ENCODE data around the gene TBXA2R.

Gene TBXA2R

DNA sequence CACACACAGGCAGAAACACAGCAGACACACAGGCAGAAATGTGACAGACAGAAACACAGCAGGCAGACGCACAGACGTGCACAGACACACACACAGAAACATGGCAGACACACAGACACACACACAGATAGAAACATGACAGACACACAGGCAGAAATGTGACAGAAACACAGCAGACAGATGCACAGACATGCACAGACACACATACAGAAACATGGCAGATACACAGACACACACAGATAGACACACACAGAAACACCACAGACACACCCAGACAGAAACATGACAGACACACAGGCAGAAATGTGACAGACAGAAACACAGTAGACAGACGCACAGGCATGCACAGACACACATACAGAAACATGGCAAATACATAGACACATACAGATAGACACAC is 1.3 kb downstream of the TBXA2R start:
- H3K4me3 ChIP-seq (ENCODE audit: low read depth, low read length): peak overlapping the region; percentile 63
- no peak for DNase-seq (ENCODE audit: low read depth, low spot score)
- in situ Hi-C loops (cut with HindIII; ENCODE audit: low sequenced_read_pairs): no loop called here
- TF ChIP-seq, protein P1, sequence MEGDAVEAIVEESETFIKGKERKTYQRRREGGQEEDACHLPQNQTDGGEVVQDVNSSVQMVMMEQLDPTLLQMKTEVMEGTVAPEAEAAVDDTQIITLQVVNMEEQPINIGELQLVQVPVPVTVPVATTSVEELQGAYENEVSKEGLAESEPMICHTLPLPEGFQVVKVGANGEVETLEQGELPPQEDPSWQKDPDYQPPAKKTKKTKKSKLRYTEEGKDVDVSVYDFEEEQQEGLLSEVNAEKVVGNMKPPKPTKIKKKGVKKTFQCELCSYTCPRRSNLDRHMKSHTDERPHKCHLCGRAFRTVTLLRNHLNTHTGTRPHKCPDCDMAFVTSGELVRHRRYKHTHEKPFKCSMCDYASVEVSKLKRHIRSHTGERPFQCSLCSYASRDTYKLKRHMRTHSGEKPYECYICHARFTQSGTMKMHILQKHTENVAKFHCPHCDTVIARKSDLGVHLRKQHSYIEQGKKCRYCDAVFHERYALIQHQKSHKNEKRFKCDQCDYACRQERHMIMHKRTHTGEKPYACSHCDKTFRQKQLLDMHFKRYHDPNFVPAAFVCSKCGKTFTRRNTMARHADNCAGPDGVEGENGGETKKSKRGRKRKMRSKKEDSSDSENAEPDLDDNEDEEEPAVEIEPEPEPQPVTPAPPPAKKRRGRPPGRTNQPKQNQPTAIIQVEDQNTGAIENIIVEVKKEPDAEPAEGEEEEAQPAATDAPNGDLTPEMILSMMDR (IDR thresholded peaks at IDR 0.05; ENCODE audit: low read depth, low read length): no peak

DNA sequence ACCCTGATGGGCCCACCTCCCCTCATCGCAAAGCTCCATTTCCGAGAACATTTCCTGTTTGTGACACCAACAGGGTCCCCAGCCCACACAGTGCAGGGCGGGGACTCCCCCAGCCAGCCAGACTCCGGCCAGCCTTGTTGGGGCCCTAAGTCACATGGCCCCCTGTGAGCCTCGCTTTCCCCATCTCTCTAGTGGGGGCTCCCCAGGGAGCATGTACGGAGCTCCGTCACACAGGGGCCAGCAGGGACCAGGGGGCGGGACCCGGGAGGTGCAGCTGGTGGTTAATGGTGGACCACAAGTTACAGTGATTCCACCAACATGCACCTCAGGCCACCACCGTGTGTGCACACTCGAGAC is 1.7 kb downstream of the TBXA2R start:
- no peak for DNase-seq (ENCODE audit: low read depth, low spot score)
- in situ Hi-C loops (cut with HindIII; ENCODE audit: low sequenced_read_pairs): no loop called here
- TF ChIP-seq, protein P1 (IDR thresholded peaks at IDR 0.05; ENCODE audit: low read depth, low read length): no peak
- H3K4me3 ChIP-seq (ENCODE audit: low read depth, low read length): peak overlapping the region; percentile 63

DNA sequence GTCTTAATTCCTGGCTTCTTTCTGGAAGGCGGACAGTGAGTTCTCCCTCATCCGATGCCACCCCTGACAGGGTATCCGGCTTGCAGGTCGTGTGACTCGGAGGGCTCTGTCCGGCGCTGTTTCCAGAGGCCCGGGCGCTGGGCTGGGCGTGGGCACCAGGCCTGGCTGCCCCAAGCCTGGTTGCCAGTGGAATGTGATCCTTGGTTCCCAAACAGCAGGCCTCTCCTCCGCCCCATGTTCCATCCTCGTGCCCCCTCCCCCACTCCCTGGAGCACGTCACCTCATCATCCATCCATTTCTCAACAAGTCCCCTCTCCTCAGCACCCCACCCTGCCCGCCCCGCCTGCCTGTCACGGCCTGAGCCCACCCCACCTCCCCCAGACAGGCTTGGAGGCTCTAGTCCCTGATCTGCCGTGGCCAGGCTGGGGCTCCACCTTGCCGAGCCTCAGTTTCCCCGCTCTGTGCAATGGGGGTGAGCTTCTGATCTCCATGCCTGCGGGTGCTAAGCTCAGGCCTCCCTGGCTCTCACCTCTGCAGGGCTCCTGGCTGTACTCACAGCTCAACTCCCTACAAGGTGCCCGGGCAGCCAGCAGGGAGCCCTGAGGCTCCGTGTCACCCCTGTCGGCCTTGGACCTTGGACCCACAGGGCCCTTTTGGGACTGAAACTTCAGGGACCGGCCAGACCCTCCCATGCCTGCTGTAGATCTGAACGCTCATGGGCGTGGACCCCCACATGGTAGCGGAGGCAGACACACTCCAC is 2.3 kb downstream of the TBXA2R start:
- DNase-seq (ENCODE audit: low read depth, low spot score): no peak
- in situ Hi-C loops (cut with HindIII; ENCODE audit: low sequenced_read_pairs): no loop called here
- H3K4me3 ChIP-seq (ENCODE audit: low read depth, low read length): no peak overlapping the region
- TF ChIP-seq, protein P1 (IDR thresholded peaks at IDR 0.05; ENCODE audit: low read depth, low read length): no peak

DNA sequence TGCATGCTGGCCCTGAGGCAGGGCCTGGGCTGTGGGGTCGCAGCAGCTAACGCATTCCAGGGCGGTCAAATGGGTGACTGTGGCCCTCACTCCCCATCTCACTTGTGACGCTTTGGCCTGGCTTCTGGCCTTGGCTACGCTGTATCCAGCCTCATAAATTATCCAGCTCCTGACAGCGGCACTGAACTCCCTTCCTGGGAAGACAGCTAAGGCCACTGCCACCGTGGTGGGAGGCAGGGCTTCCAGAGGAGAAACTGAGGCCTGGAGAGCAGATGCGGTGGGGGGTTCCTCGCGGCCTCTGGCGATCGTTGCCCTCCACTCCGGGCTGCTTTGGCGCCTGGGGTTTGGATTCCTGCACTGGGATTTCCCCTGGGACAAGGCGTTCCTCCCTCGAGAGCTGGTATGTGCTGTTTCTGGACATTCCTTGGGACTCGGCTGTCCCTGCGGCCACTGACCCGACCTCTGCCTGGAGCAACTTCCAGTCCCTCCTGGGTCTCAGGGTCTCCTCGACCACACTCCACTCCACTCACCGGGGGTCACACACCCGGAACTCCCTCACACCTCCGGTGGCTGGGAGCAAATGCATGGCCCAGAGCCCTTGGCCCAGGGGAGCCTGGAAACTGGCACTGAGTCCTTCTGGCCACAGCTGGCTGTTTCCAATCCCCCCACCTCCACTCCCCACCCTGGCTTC is 3.4 kb downstream of the TBXA2R start:
- no peak for DNase-seq (ENCODE audit: low read depth, low spot score)
- in situ Hi-C loops (cut with HindIII; ENCODE audit: low sequenced_read_pairs): no loop called here
- TF ChIP-seq, protein P1 (IDR thresholded peaks at IDR 0.05; ENCODE audit: low read depth, low read length): no peak
- H3K4me3 ChIP-seq (ENCODE audit: low read depth, low read length): no peak overlapping the region

DNA sequence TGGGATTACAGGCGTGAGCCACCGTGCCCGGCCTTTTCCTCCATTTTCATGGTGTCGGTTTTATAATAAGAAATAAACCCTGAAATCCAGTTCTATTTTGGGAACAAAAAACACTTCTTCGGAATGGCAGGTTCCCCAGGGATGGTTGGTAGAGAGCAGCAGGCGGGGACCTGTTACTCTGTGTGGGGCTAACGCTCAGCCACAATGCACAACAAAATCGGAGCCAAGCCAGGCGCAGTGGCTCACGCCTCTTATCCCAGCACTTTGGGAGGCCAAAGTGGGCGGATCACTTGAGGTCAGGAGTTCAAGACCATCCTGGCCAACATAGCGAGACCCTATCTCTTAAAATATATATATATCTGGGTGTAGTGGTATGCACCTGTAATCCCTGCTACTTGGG is 5.7 kb downstream of the TBXA2R start:
- in situ Hi-C loops (cut with HindIII; ENCODE audit: low sequenced_read_pairs): no loop called here
- no peak overlapping the region for H3K4me3 ChIP-seq (ENCODE audit: low read depth, low read length)
- no peak for DNase-seq (ENCODE audit: low read depth, low spot score)
- TF ChIP-seq, protein P1 (IDR thresholded peaks at IDR 0.05; ENCODE audit: low read depth, low read length): no peak

DNA sequence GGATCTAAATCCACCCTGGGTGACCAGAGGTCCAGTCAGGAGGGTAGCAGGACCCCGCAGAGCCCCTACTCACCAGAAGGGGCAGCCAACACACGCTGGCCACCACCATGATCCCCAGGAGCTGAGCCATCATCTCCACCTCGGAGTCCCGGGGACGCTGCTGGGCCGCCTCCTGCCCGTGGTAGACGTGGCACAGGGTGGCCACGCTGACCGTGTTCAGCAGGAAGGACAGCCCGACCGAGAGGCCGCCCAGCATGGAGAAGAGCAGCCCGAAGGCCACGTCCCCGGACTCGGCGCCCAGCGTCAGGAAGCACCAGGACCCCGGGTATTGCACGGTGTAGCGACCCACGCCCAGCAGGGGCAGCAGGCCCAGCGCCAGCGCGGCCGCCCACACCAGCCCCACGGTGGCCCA is 6.9 kb downstream of the TBXA2R start:
- TF ChIP-seq, protein P1 (IDR thresholded peaks at IDR 0.05; ENCODE audit: low read depth, low read length): peak; percentile 46
- no peak for DNase-seq (ENCODE audit: low read depth, low spot score)
- H3K4me3 ChIP-seq (ENCODE audit: low read depth, low read length): no peak overlapping the region
- in situ Hi-C loops (cut with HindIII; ENCODE audit: low sequenced_read_pairs): no loop called here

Data from astrocyte of the spinal cord (primary cell).